ENCODE measurements around the gene KMT2B.
A peak's percentile ranks its signal among the peaks of the same experiment; 100 is the strongest.
"Not testable (repeated sequence)": the region's sequence is repeated elsewhere in the genome, so short reads cannot be mapped to it uniquely, and the experiment has no call there.

KMT2B gene, protein sequence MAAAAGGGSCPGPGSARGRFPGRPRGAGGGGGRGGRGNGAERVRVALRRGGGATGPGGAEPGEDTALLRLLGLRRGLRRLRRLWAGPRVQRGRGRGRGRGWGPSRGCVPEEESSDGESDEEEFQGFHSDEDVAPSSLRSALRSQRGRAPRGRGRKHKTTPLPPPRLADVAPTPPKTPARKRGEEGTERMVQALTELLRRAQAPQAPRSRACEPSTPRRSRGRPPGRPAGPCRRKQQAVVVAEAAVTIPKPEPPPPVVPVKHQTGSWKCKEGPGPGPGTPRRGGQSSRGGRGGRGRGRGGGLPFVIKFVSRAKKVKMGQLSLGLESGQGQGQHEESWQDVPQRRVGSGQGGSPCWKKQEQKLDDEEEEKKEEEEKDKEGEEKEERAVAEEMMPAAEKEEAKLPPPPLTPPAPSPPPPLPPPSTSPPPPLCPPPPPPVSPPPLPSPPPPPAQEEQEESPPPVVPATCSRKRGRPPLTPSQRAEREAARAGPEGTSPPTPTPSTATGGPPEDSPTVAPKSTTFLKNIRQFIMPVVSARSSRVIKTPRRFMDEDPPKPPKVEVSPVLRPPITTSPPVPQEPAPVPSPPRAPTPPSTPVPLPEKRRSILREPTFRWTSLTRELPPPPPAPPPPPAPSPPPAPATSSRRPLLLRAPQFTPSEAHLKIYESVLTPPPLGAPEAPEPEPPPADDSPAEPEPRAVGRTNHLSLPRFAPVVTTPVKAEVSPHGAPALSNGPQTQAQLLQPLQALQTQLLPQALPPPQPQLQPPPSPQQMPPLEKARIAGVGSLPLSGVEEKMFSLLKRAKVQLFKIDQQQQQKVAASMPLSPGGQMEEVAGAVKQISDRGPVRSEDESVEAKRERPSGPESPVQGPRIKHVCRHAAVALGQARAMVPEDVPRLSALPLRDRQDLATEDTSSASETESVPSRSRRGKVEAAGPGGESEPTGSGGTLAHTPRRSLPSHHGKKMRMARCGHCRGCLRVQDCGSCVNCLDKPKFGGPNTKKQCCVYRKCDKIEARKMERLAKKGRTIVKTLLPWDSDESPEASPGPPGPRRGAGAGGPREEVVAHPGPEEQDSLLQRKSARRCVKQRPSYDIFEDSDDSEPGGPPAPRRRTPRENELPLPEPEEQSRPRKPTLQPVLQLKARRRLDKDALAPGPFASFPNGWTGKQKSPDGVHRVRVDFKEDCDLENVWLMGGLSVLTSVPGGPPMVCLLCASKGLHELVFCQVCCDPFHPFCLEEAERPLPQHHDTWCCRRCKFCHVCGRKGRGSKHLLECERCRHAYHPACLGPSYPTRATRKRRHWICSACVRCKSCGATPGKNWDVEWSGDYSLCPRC (N-terminal part only)

DNA sequence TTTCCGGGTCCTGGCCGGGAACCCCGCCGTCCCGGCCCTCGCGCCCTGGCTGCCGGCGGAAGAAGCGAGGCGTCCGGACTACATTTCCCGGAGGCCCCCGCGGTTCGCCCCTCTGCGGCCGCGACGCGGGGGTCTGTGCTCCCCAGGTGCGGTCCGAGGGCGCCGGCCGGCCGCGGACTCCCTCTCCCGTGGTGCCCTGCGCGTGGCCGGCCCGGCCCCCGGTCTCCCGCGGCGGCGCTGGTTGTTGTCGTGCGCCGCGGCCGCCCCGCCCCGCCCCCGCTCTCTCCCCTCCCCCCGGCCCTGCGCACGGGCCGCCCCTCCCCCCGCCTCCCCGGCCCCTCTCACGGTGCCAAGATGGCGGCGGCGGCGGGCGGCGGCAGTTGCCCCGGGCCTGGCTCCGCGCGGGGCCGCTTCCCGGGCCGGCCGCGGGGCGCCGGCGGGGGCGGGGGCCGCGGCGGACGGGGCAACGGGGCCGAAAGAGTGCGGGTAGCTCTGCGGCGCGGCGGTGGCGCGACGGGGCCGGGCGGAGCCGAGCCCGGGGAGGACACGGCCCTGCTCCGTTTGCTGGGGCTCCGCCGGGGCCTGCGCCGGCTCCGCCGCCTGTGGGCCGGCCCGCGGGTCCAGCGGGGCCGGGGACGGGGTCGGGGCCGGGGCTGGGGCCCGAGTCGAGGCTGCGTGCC is at the start of gene KMT2B:
Gene KMT2B (plus strand): TSS at position 339 of the 680 bp plus-strand sequence. CDS start 16 bp downstream, at position 355.
- no peak for FAIRE-seq

DNA sequence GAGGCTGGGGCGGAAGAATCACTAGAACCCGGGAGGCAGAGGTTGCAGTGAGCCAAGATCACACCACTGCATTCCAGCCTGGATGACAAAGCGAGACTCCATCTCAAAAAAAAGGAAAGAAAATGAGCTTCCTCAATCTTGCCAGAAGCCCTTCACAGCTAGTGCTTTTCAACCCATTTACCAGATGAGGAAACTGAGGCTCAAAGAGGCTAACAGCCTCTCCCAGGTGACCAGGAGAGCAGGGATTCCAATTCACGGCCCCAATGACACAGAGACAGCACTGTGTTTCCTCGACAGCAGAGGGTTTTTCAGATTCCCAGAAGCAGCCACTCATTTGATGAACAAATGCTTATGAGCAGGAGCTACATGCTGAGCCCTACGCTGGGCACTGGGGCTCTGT is 48.2 kb upstream of the KMT2B start:
- FAIRE-seq: no peak

DNA sequence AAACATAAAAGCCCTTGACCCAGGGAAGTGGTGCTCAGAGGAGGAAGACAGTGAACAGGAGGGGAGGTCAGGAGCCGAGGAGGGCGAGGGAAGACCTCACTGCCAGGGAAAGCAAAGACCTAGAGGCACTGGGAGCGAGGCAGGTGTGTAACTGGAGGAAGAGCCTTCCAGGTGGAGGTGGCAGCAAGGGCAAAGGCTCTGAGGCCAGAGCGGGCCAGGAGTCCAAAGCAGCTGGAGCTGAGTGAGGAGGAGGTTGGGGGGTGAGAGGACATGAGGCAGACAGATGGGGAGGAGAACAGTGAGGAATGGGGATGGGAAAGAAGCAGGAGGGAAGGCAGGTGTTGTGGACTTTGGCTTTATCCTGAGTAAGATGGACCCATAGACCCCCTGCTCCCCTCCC is 47.8 kb upstream of the KMT2B start:
- no peak for FAIRE-seq

DNA sequence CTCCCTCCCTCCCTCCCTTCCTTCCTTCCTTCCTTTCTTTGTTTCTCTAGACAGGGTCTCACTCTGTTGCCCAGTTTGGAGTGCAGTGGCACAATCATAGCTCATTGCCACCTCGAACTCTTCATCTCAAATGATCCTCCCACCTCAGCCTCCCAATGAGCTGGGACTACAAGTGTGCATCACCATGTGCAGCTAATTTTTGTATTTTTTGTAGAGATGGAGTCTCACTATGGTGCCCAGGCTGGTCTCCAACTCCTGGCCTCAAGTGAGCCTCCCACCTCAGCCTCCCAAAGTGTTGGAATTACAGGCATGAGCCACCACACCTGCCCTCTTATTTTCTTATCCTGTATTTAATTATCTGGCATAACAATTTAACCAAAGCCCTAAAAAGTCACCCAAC is 47.1 kb upstream of the KMT2B start:
- FAIRE-seq: no peak

DNA sequence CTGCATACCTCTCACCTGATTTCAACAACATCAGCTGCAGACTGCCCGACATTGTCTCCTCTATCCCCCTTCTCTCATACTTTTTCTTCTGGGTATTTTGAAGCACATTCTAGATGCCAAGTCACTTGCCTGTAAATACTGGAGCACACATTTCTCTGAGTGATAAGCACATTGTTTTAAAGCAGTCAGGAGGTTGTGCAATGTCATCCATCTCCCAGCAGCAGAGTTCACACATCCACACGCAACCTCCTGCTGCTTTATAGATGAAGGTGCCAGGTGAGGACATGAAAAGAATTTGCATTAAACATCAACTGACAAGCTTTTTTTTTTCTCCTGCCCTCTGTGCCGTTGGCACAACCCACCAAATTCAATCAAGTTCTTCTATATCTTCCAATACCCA is 46.0 kb upstream of the KMT2B start:
- FAIRE-seq: no peak

DNA sequence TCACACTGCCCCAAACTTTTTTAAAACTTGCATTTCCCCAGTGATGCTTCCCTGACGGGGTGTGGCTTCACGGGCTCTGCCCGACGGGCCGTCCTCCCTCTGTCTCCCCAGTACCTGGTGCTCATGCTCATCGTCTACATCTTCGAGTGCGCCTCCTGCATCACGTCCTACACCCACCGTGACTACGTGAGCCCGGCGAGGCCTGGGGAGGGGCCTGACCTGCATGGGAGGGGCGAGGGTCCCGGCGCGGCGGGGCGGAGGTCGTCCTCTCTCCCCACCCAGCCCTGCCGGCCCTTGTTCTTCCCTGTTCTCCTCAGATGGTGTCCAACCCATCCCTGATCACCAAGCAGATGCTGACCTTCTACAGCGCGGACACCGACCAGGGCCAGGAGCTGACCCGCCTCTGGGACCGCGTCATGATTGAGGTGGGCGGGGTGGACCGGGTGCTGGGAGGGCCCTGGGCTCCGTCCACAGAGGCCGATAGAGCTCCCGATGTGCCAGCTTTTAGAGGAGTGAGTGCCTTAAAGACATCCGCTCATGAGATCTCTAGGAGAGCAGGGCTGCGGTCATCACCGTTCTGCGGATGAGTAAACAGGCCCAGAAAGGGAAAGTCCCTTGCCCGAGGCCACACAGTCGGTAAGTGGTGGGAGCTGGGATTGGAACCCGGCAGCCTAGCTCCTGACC is 44.5 kb upstream of the KMT2B start:
- FAIRE-seq: no peak

DNA sequence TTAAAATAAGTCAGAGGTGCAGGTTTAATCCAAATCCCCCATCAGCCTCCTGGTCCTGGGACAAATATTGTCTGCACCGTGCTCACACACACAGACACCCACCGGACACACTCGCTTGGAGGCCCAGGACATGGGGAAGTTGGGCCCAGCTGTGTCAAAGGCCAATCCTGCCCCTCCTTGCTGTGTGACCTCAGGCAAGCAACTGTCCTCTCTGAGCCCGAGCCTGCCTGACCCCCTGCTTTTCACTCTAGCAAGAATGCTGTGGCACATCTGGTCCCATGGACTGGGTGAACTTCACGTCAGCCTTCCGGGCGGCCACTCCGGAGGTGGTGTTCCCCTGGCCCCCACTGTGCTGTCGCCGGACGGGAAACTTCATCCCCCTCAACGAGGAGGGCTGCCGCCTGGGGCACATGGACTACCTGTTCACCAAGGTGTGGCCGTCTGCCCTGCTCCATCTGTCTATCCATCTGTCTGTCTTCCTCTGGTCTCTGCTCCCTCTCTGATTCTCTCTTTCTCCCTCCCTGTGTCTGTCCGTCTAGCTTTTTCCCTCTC is 42.1 kb upstream of the KMT2B start:
- FAIRE-seq: no peak

DNA sequence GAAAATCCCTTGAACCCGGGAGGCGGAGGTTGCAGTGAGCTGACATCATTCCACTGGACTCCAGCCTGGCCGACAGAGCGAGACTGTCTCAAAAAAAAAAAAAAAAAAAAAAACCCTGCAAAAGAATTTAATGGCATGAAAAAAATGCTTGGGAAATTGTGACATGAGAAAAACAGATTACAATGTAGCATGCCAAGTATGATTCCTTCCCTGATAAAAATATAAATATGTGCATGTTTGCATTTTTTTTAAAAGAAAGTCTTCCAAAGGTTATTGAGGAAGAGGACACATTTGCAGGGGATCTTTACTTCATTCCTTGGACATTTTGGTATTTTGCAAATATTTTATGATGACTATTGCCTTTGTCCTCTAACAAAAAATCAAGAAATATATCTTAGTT is 28.0 kb upstream of the KMT2B start:
- FAIRE-seq: no peak

DNA sequence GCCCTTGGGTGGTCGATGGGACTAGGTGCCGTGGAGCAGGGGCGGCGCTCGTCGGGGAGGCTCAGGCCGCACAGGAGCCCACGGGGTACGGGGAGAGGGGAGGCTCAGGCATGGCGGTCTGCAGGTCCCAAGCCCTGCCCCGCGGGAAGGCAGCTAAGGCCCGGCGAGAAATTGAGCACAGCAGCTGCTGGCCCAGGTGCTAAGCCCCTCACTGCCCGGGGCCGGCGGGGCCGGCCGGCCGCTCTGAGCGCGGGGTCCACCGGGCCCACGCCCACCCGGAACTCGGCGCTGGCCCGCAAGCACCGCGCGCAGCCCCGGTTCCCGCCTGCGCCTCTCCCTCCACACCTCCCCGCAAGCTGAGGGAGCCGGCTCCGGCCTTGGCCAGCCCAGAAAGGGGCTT is 26.7 kb upstream of the KMT2B start:
- not testable (repeated sequence) for FAIRE-seq

DNA sequence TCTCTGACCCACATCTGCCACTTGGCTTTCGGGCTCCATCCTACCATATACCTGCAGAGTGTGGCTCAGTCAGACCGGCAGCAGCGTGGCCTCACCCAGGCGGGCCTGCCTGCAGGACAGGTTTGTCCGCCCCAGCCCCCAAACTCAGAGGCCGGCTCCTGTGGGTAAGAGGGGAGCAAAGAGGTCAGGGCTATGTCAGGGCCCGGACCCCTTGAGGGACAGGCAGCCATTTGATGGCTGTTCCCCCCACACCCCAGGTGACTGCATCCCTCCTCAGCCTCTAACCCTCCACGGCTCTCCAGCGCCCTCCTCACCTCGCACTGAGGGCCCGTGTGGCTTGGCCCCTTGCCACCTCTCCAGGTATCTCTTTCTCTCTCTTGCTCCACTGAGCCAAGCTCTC is 25.8 kb upstream of the KMT2B start:
- no peak for FAIRE-seq

DNA sequence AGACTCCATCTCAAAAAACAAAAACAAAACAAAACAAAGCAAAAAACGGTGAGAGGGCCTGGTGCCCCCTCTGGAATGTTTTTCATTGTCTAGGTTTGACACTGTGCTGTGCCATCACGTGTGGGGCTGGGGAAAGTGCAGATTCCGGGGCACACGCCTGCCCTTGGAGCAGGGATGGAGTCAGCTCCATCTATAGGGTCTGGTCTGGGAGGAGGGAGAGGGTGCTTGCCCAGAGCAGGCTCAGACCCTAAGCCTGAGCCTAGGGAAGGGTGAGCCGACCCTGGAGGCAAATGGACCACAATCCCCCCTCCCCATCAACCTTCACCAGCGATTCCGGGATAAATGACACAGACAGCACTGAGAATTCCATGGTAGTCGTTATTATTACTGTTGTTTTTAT is 24.4 kb upstream of the KMT2B start:
- no peak for FAIRE-seq

DNA sequence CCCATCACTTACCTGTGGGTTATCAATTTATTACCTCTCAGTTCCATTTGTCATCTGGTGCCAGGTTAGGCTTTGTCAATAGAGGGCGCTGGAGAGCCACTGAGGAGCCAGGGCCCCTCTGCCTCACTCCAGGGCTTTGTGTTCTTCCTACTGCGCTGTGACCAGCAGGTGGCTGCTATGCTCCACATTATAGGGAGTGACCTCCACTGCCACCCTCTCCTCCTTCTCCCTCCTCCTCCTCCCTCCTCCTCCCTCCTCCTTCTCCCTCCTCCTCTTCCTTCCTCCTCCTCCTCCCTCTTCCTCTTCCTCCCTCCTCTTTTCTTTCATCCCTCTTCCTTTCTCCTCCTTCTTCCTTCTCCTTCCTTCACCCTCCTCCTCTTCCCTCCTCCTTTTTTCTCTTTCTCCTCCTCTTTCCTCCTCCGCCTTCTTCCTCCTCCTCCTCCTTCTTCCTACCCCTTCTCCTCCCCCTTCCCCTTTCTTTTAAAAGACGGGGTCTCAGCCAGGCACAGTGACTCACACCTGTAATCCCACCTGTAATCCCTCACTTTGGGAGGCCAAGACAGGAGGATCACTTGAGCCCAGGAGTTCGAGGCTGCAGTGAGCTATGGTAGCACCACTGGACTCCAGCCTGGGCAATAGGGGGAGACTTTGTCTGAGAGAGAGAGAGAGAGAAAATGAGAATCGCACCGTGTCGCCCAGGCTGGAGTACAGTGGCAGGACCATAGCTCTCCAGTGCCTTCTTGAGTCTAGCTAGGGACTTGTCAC is 23.8 kb upstream of the KMT2B start:
- peak; percentile 60 for FAIRE-seq

DNA sequence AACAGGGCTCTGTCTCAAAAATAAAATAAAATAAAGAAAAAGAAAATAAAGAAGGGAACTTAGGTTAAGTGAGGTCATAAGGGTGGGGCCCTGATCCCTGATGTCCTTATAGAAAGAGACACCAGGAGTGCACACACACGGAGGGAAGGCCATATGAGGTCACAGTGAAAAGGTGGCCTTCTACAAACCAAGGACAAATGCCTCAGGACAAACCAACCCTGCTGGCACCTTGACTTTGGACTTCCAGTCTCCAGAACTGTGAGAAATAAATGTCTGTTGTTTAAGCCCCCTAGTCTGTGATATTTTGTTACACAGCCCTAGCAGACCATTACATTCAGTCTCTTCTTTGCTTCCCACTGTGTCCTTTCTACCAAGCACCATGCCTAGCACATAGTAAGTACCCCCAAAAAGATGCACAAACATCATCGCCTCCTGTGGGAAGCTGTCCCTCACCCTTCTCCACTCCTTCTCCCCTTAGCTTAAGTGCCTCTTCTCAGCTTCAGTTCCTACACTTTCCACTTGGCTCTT is 21.8 kb upstream of the KMT2B start:
- no peak for FAIRE-seq

DNA sequence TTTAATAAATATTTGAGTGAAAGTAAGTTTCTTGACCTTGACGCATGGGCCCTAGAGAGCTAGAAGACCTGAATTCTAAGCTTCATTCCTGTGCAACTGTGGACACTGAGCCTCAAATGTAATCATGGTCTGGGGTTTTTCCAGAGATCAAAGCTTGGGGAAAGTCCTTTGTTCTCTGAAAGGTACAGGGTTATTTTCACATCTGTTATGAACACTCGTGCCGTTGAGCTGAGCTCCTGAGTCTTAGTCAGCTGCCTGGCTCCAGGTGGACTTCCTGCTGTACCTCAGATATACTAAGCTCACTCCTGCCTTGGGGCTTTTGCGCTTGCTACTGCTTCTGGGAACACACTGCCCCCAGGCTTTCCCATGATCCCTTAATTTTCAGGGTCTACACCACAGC is 21.0 kb upstream of the KMT2B start:
- FAIRE-seq: no peak

DNA sequence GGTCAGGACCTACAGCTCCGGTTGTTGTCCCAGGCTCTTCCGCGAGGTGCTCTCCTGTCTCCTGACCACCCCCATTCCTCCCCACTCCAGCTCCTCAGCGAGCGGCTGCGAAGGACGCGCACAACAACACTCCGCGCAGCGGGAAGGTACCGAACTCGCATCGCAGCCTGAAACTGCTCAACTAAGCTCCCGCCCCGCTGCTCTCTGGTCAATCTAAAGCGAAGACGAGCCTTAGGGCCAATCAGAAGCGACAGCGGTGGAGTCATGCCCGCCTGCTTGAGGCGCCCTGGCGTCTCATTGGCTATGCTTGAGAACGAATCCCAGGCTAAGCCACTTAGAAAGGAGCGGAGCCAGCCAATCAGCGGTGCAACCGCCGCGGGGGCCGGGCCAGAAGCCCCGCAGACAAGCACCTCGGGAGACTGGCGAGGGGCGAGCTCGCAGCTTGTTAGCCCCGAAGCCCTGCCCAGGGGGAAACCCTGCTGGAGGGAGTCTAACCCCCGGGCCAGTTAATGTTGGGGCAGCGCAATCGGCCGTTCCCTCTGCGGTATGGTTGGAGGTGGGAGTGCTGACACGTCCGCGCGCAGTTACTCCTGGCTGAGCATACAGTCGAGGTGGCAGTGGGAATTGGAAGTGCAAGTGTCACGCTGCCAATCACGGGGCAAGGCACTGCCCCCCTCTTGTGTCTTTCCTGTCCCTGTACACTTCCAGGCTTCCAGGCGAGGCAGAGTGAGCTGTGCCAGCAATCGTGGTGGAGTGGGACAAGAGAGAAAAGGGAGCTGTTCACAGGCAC is 15.4 kb upstream of the KMT2B start:
- FAIRE-seq: peak; percentile 89

DNA sequence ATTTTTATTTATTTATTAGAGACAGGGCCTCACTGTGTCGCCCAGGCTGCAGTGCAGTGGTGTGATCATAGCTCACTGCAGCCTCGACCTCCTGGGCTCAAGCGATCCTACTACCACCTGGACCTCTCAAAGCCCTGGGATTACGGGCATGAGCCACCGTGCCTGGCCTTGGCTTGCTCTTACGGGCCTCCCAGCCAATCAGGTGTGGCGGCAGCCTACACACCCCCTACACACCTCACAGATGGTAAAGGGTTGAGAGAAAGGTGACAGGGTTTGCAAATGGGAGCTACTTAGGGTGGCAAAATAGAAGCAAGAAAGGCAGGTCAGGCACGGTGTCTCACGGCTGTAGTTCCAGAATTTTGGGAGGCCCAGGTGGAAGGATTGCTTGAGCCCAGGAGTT is 14.5 kb upstream of the KMT2B start:
- no peak for FAIRE-seq

DNA sequence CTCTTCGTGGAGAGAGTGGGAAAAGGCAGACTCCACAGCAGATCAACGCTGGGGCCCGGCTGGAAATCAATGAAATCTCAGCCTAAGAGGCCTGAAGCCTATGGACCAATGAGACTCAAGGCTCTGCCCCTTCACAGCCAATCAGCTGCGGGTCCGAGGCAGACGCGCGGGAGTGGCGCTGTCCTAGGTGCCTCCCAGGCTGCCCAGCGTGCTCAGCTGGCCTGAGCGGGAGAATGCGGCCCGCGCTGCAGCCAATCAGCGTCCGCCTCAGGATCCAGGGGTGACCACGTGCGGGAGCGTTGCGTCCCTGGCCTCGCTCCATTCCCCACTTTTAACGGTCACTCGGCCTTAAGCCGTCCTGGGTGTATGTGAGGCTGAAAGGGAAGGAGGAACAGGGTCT is 13.6 kb upstream of the KMT2B start, which contains the start of gene ZBTB32:
Gene ZBTB32 (plus strand): TSS at position 341 of the 400 bp plus-strand sequence. CDS start 10,069 bp downstream, outside the sequence.
- FAIRE-seq: no peak

DNA sequence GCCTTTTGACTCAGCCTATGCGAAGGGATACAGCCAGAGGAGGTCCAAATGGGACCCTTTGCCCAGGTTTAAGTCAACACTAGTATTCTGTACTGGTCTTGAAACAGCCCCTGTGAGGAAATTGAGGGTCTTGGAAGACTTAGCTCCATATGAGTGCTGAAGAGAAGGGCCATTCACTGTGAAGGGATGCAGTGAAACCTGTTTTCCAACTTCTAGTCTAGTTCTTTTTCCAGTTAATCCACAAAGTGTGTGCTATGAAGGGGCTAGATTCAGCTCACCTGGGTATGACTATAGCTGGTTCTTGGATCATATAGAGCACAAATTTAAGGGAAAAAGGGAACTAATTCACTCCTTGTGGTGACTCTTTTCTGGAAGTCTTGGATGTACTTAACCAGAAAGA is 9.4 kb upstream of the KMT2B start:
- FAIRE-seq: no peak

Measured in islet of Langerhans (tissue), 1 donor.